ENCODE data around the gene SOX30. TPM values are rescaled to one million over a fixed set of nuclear protein-coding genes. Genes with fewer than 3 reads are reported as not detected.

The SOX30 gene
- total RNA-seq, 1 experiment from 2014 or later, result 0.11 TPM

DNA sequence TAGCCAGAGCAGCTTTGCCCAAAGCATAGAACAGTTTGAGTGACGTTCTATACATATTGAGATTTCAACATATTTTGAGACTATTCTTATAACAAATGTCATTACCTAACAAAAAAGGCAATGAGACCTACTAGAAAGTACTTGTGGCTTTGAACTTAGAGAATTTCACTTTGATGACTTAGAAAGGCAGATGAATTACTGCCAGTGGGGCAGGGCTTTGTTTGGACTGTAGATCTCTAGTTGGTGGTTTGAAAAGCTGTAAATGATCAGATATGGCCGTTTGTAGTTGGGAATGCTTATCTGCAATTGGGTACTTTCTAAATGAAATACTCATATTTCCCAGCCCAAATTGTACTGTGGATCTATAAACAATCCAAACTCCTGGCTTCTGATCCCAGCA is 28.1 kb downstream of the SOX30 start:
- no peaks in the 10 kb centered on the region for H3K36me3 ChIP-seq (ENCODE audit: low read depth)
- no peaks in the 10 kb centered on the region for H4K20me1 ChIP-seq (ENCODE audit: insufficient read depth)
- no peak overlapping the region for H3K27ac ChIP-seq
- DNase-seq, result no peak
- no peak overlapping the region for H3K4me3 ChIP-seq
- CTCF ChIA-PET, result no interaction called here
- H3K9me2 ChIP-seq (ENCODE audit: insufficient read depth), result peaks cover 4% of the 10 kb centered on the region; the same call in 1 of the 2 replicates
- TF ChIP-seq, protein P1, sequence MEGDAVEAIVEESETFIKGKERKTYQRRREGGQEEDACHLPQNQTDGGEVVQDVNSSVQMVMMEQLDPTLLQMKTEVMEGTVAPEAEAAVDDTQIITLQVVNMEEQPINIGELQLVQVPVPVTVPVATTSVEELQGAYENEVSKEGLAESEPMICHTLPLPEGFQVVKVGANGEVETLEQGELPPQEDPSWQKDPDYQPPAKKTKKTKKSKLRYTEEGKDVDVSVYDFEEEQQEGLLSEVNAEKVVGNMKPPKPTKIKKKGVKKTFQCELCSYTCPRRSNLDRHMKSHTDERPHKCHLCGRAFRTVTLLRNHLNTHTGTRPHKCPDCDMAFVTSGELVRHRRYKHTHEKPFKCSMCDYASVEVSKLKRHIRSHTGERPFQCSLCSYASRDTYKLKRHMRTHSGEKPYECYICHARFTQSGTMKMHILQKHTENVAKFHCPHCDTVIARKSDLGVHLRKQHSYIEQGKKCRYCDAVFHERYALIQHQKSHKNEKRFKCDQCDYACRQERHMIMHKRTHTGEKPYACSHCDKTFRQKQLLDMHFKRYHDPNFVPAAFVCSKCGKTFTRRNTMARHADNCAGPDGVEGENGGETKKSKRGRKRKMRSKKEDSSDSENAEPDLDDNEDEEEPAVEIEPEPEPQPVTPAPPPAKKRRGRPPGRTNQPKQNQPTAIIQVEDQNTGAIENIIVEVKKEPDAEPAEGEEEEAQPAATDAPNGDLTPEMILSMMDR (conservative IDR thresholded peaks at IDR 0.05), result no peak
- no peak for TF ChIP-seq EZH2 (IDR thresholded peaks at IDR 0.05; ENCODE audit: low read depth)
- no peak overlapping the region for H2AFZ ChIP-seq
- no peaks in the 10 kb centered on the region for H3K27me3 ChIP-seq (ENCODE audit: insufficient read depth, low read depth)
- no peaks in the 10 kb centered on the region for H3K4me1 ChIP-seq (replicated peaks; ENCODE audit: insufficient read depth)
- H3K9me3 ChIP-seq (ENCODE audit: insufficient read depth, low read depth), result no peaks in the 10 kb centered on the region
- no peaks in the 10 kb centered on the region for H3F3A ChIP-seq (ENCODE audit: insufficient read depth, low read depth)
- no peaks in the 10 kb centered on the region for H3K79me2 ChIP-seq (ENCODE audit: low read depth)
- intact Hi-C loops (cut with micrococcal nuclease; ENCODE audit: unreplicated experiment), result no loop called here
- BruUV-seq (replicated peaks), result no TSS peak
- no peak overlapping the region for H3K4me2 ChIP-seq
- POLR2A ChIA-PET (ENCODE audit: unreplicated experiment), result no interaction called here

DNA sequence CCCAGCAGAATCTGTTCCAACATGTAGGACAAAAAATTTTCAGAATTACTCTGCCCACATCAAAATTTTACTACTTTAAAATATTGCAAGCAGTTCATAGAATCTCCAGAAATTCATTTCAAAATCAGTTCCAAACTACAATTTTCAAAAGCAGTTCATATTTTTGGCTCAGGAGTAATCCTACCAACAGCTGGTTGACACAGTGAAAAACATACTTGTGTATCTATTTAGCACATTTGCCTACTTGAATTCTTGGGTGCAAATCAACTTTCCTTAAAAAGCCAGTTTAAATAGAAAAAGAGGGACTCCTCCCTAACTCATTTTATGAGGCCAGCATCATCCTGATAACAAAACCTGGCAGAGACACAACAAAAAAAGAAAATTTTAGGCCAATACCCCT is 31.5 kb downstream of the SOX30 start:
- Histone ChIP-seq H3F3A (ENCODE audit: insufficient read depth, low read depth) (no peaks in the 10 kb centered on the region), H3K4me1 (replicated peaks; ENCODE audit: insufficient read depth) (no peaks in the 10 kb centered on the region), H3K9me2 (ENCODE audit: insufficient read depth) (peaks cover 4% of the 10 kb centered on the region; the same call in 1 of the 2 replicates), H3K27ac (no peak overlapping the region), H3K27me3 (ENCODE audit: insufficient read depth, low read depth) (no peaks in the 10 kb centered on the region), H2AFZ (no peak overlapping the region), H3K79me2 (ENCODE audit: low read depth) (no peaks in the 10 kb centered on the region), H3K4me2 (no peak overlapping the region), H3K36me3 (ENCODE audit: low read depth) (no peaks in the 10 kb centered on the region), H4K20me1 (ENCODE audit: insufficient read depth) (no peaks in the 10 kb centered on the region), H3K9me3 (ENCODE audit: insufficient read depth, low read depth) (no peaks in the 10 kb centered on the region), H3K4me3 (no peak overlapping the region)
- intact Hi-C loops (cut with micrococcal nuclease; ENCODE audit: unreplicated experiment), result no loop called here
- ChIA-PET CTCF (no interaction called here), POLR2A (ENCODE audit: unreplicated experiment) (no interaction called here)
- no TSS peak for BruUV-seq (replicated peaks)
- no peak for TF ChIP-seq EZH2 (IDR thresholded peaks at IDR 0.05; ENCODE audit: low read depth)
- TF ChIP-seq, protein P1 (conservative IDR thresholded peaks at IDR 0.05), result no peak
- no peak for DNase-seq

DNA sequence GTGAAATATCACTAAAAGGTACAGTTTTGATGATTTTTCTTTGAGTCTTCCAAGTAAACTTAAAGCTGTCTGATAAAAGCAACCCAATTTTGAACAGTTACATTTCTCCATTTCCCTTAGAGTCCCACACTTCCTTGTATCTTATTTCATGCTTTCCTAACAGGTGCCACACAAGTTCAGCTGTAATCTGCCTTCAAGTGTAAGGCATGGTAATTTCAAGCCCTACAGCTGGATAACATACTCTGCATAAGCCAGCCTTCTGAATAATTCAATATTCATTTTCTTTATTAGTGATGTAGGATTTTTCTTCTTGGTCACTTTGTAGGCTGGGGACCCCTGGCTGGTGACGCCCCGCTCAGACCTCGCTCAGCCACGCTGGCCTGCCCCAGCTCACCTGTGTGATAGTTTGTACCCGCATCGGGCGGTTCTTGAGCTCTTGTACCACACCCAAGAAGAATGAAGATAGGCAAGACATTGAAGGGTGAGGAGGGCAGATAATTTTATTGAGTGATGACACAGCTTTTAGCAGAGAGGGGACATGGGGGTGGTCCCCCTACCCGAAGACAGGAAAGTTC is 34.0 kb downstream of the SOX30 start:
- CTCF ChIA-PET, result interaction anchor here (0.6 kb wide), 1 partner anchor 463 kb away, joined by 5 read pairs; no protein-coding TSS in a partner anchor
- intact Hi-C loops (cut with micrococcal nuclease; ENCODE audit: unreplicated experiment), result no loop called here
- POLR2A ChIA-PET (ENCODE audit: unreplicated experiment), result no interaction called here
- Histone ChIP-seq H3K4me3 (no peak overlapping the region), H3K4me2 (no peak overlapping the region), H3K36me3 (ENCODE audit: low read depth) (no peaks in the 10 kb centered on the region), H3K79me2 (ENCODE audit: low read depth) (no peaks in the 10 kb centered on the region), H3F3A (ENCODE audit: insufficient read depth, low read depth) (no peaks in the 10 kb centered on the region), H4K20me1 (ENCODE audit: insufficient read depth) (no peaks in the 10 kb centered on the region), H3K9me2 (ENCODE audit: insufficient read depth) (no peaks in the 10 kb centered on the region), H3K27ac (no peak overlapping the region), H3K9me3 (ENCODE audit: insufficient read depth, low read depth) (no peaks in the 10 kb centered on the region), H3K4me1 (replicated peaks; ENCODE audit: insufficient read depth) (no peaks in the 10 kb centered on the region), H3K27me3 (ENCODE audit: insufficient read depth, low read depth) (no peaks in the 10 kb centered on the region), H2AFZ (no peak overlapping the region)
- no TSS peak for BruUV-seq (replicated peaks)
- DNase-seq, result no peak
- TF ChIP-seq, protein P1 (conservative IDR thresholded peaks at IDR 0.05), result no peak
- no peak for TF ChIP-seq EZH2 (IDR thresholded peaks at IDR 0.05; ENCODE audit: low read depth)

Measured in PC-9 (cell line).